GM18498 (cell line): ENCODE data around the gene TSPAN4.

Experiments
- ATAC-seq: cut with Tn5 transposase; IDR thresholded peaks from one replicate; pipeline ENCODE4 v1.9.1; 2021; ENCODE audit warnings: mild to moderate bottlenecking, moderate library complexity; ENCODE audit not compliant: unreplicated experiment

The TSPAN4 gene

GRCh38 chr11:848380-848931 is 5.8 kb downstream of the TSPAN4 start:
- no peak for ATAC-seq

GRCh38 chr11:849104-849824 is 6.6 kb downstream of the TSPAN4 start:
- no peak for ATAC-seq

- ATAC-seq: no peak
Observed at GRCh38 chr11:849951-850774, 7.5 kb downstream of the TSPAN4 start.

GRCh38 chr11:850775-851763 is 8.4 kb downstream of the TSPAN4 start:
- ATAC-seq: no peak

GRCh38 chr11:852762-853161 is 10.1 kb downstream of the TSPAN4 start:
- ATAC-seq: no peak

GRCh38 chr11:853682-854448 is 11.2 kb downstream of the TSPAN4 start:
- ATAC-seq: no peak

GRCh38 chr11:854601-855329 is 12.1 kb downstream of the TSPAN4 start:
- ATAC-seq: no peak

GRCh38 chr11:855330-855674 is 12.7 kb downstream of the TSPAN4 start:
- ATAC-seq: no peak

- ATAC-seq: no peak
Observed at GRCh38 chr11:855796-856195, 13.1 kb downstream of the TSPAN4 start.

- ATAC-seq: no peak
Observed at GRCh38 chr11:856397-856796, 13.7 kb downstream of the TSPAN4 start.

GRCh38 chr11:858053-858761 is 15.6 kb downstream of the TSPAN4 start:
- ATAC-seq: no peak

- no peak for ATAC-seq
Observed at GRCh38 chr11:858762-859339, 16.2 kb downstream of the TSPAN4 start.

GRCh38 chr11:859394-860131 is 16.9 kb downstream of the TSPAN4 start:
- ATAC-seq: no peak

GRCh38 chr11:860234-861104 is 17.8 kb downstream of the TSPAN4 start:
- ATAC-seq: no peak

- ATAC-seq: no peak
Observed at GRCh38 chr11:861105-861479, 18.4 kb downstream of the TSPAN4 start.

- ATAC-seq: no peak
Observed at GRCh38 chr11:862081-862661, 19.5 kb downstream of the TSPAN4 start.

- no peak for ATAC-seq
Observed at GRCh38 chr11:862696-863022, 20.0 kb downstream of the TSPAN4 start.
